ENCODE data around the gene NEO1. TPM values are rescaled to one million over a fixed set of nuclear protein-coding genes. Genes with fewer than 3 reads are reported as not detected.

NEO1 gene
- polyA plus RNA-seq, 1 of the 3 experiments (the other 2 are of a cell fraction), result 13.1 TPM

DNA sequence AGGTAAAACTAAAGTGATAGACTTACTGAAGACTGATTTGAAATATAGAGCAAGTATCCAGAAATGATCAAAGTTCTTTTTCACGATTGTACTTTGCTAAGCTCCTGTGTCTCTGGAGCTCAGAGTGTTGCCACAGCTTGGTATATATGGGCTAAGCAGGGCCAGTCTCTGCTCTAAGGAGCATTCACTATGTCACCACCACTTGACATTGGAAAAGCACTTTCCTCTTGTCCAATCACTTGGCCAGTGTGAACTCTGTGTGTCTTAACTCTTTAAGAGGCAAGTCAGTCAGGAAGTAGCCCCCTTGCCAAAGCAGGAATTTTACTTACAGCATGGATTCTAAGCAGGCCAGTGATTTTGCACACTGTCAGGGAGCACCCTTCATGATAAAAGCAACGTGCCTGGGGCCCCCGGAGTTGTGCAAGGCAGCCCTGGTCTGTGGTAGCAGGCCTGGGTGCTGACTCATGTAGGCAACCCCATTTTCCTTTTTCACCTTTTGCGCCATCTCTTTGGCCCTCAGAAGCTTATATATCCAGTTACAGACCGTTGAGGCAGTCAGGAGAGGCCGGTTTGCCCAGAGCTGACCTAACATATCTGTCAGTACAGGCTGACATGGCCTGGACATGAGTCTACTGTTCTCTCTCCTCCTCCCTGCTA, 243.5 kb downstream of the NEO1 start:
- H3F3A ChIP-seq (replicated peaks; ENCODE audit: insufficient read depth), result no peaks in the 10 kb centered on the region
- H4K20me1 ChIP-seq (ENCODE audit: insufficient read depth), result no peaks in the 10 kb centered on the region
- H3K4me2 ChIP-seq, result no peak overlapping the region
- peaks cover 1 to 21% of the 10 kb centered on the region in 2 experiments for H3K36me3 ChIP-seq (replicated peaks in 1 of 2; ENCODE audit: control insufficient read depth in 1 of 2, insufficient read depth in 2 of 2, low read length in 1 of 2)
- 88% methylated on average over 6 of the region's 6 CpGs for WGBS (ENCODE audit: low lambda C conversion rate)
- no peak overlapping the region for H2AFZ ChIP-seq (ENCODE audit: low read depth)
- DNase-seq, result no peak
- ChIA-PET CTCF (interaction anchor here (0.8 to 1.3 kb wide), 3 partner anchors 10 to 340 kb away, joined by 3 to 4 read pairs (median 3); no protein-coding TSS in a partner anchor), POLR2A (no interaction called here)
- H3K79me2 ChIP-seq (ENCODE audit: insufficient read depth), result no peaks in the 10 kb centered on the region
- H3K27ac ChIP-seq (ENCODE audit: low read depth in 2 of 2, low read length in 1 of 2), result no peak overlapping the region
- no peak overlapping the region for H3K4me3 ChIP-seq (ENCODE audit: low read depth in 2 of 2, low read length in 1 of 2)
- no peaks in the 10 kb centered on the region for H3K9me2 ChIP-seq
- TF ChIP-seq CHD2 (IDR thresholded peaks at IDR 0.05; ENCODE audit: low read length, partially characterized antibody), result no peak
- TF ChIP-seq MEF2A (IDR thresholded peaks at IDR 0.05; ENCODE audit: borderline replicate concordance, low read depth), result no peak
- no peak for TF ChIP-seq RCOR1 (IDR thresholded peaks at IDR 0.05; ENCODE audit: low read length)
- TF ChIP-seq, protein P1, sequence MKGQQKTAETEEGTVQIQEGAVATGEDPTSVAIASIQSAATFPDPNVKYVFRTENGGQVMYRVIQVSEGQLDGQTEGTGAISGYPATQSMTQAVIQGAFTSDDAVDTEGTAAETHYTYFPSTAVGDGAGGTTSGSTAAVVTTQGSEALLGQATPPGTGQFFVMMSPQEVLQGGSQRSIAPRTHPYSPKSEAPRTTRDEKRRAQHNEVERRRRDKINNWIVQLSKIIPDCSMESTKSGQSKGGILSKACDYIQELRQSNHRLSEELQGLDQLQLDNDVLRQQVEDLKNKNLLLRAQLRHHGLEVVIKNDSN (IDR thresholded peaks at IDR 0.05; ENCODE audit: borderline replicate concordance, low read depth), result no peak
- no peak for TF ChIP-seq FOSL2 (IDR thresholded peaks at IDR 0.05; ENCODE audit: borderline replicate concordance, low read depth)
- TF ChIP-seq, protein P2, sequence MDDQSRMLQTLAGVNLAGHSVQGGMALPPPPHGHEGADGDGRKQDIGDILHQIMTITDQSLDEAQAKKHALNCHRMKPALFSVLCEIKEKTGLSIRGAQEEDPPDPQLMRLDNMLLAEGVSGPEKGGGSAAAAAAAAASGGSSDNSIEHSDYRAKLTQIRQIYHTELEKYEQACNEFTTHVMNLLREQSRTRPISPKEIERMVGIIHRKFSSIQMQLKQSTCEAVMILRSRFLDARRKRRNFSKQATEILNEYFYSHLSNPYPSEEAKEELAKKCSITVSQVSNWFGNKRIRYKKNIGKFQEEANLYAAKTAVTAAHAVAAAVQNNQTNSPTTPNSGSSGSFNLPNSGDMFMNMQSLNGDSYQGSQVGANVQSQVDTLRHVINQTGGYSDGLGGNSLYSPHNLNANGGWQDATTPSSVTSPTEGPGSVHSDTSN (IDR thresholded peaks at IDR 0.05), result no peak
- no peak for TF ChIP-seq TAF1 (IDR thresholded peaks at IDR 0.05; ENCODE audit: borderline replicate concordance, low read depth, low read length)
- no peak for TF ChIP-seq JUND (IDR thresholded peaks at IDR 0.05)
- TF ChIP-seq EZH2phosphoT487 (IDR thresholded peaks at IDR 0.05; ENCODE audit: borderline replicate concordance, low read depth), result no peak
- TF ChIP-seq, protein P3, sequence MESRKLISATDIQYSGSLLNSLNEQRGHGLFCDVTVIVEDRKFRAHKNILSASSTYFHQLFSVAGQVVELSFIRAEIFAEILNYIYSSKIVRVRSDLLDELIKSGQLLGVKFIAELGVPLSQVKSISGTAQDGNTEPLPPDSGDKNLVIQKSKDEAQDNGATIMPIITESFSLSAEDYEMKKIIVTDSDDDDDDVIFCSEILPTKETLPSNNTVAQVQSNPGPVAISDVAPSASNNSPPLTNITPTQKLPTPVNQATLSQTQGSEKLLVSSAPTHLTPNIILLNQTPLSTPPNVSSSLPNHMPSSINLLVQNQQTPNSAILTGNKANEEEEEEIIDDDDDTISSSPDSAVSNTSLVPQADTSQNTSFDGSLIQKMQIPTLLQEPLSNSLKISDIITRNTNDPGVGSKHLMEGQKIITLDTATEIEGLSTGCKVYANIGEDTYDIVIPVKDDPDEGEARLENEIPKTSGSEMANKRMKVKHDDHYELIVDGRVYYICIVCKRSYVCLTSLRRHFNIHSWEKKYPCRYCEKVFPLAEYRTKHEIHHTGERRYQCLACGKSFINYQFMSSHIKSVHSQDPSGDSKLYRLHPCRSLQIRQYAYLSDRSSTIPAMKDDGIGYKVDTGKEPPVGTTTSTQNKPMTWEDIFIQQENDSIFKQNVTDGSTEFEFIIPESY (IDR thresholded peaks at IDR 0.05; ENCODE audit: borderline replicate concordance, low read depth), result no peak
- TF ChIP-seq, protein P4, sequence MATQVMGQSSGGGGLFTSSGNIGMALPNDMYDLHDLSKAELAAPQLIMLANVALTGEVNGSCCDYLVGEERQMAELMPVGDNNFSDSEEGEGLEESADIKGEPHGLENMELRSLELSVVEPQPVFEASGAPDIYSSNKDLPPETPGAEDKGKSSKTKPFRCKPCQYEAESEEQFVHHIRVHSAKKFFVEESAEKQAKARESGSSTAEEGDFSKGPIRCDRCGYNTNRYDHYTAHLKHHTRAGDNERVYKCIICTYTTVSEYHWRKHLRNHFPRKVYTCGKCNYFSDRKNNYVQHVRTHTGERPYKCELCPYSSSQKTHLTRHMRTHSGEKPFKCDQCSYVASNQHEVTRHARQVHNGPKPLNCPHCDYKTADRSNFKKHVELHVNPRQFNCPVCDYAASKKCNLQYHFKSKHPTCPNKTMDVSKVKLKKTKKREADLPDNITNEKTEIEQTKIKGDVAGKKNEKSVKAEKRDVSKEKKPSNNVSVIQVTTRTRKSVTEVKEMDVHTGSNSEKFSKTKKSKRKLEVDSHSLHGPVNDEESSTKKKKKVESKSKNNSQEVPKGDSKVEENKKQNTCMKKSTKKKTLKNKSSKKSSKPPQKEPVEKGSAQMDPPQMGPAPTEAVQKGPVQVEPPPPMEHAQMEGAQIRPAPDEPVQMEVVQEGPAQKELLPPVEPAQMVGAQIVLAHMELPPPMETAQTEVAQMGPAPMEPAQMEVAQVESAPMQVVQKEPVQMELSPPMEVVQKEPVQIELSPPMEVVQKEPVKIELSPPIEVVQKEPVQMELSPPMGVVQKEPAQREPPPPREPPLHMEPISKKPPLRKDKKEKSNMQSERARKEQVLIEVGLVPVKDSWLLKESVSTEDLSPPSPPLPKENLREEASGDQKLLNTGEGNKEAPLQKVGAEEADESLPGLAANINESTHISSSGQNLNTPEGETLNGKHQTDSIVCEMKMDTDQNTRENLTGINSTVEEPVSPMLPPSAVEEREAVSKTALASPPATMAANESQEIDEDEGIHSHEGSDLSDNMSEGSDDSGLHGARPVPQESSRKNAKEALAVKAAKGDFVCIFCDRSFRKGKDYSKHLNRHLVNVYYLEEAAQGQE (IDR thresholded peaks at IDR 0.05; ENCODE audit: low read depth, low read length), result no peak
- no peak for TF ChIP-seq FOXJ3 (CRISPR knock-in tag; IDR thresholded peaks at IDR 0.05)
- TF ChIP-seq TEAD4 (IDR thresholded peaks at IDR 0.05; ENCODE audit: borderline replicate concordance, insufficient read depth), result no peak
- TF ChIP-seq NFIC (IDR thresholded peaks at IDR 0.05; ENCODE audit: borderline replicate concordance), result no peak
- TF ChIP-seq, protein P5, sequence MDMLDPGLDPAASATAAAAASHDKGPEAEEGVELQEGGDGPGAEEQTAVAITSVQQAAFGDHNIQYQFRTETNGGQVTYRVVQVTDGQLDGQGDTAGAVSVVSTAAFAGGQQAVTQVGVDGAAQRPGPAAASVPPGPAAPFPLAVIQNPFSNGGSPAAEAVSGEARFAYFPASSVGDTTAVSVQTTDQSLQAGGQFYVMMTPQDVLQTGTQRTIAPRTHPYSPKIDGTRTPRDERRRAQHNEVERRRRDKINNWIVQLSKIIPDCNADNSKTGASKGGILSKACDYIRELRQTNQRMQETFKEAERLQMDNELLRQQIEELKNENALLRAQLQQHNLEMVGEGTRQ (IDR thresholded peaks at IDR 0.05; ENCODE audit: borderline replicate concordance, low read depth, low read length), result no peak
- TF ChIP-seq YY1 (IDR thresholded peaks at IDR 0.05; ENCODE audit: low read depth), result no peak
- TF ChIP-seq EP300 (IDR thresholded peaks at IDR 0.05; ENCODE audit: borderline replicate concordance in 1 of 2, low read depth in 1 of 2, low read length in 1 of 2), result no peak
- no peak for TF ChIP-seq GATA2 (CRISPR knock-in tag; IDR thresholded peaks at IDR 0.05)
- no peak for TF ChIP-seq POLR2AphosphoS5 (IDR thresholded peaks at IDR 0.05; ENCODE audit: low read depth, low read length)
- no peaks in the 10 kb centered on the region for H3K4me1 ChIP-seq (ENCODE audit: control insufficient read depth in 1 of 2, insufficient read depth in 2 of 2, low read depth in 1 of 2, low read length in 1 of 2)
- no peak overlapping the region for H3K9ac ChIP-seq
- no peaks in the 10 kb centered on the region for H3K27me3 ChIP-seq (ENCODE audit: insufficient read depth)
- H3K9me3 ChIP-seq, result no peaks in the 10 kb centered on the region
